HG02571 (cell line): ENCODE measurements around the gene EPHA10.
"Not testable (repeated sequence)": the region's sequence is repeated elsewhere in the genome, so short reads cannot be mapped to it uniquely, and the experiment has no call there.

Experiments
- ATAC-seq: cut with Tn5 transposase; IDR thresholded peaks from one replicate; pipeline ENCODE4 v1.9.1; 2021; ENCODE audit warnings: mild to moderate bottlenecking, moderate library complexity; ENCODE audit not compliant: unreplicated experiment

The EPHA10 gene

GRCh38 chr1:37776946-37777516 is 12.1 kb upstream of the EPHA10 start:
- ATAC-seq, result no peak

- ATAC-seq, result not testable (repeated sequence)
Observed at GRCh38 chr1:37771440-37771839, 6.5 kb upstream of the EPHA10 start.

- ATAC-seq, result no peak
Observed at GRCh38 chr1:37767488-37767887, 2.6 kb upstream of the EPHA10 start.

GRCh38 chr1:37765916-37766664 is 1.2 kb upstream of the EPHA10 start:
- ATAC-seq, result no peak

- ATAC-seq, result no peak
Observed at GRCh38 chr1:37764414-37764825, 500 bp downstream of the EPHA10 start.

- ATAC-seq, result no peak
Observed at GRCh38 chr1:37763791-37764413, 1.0 kb downstream of the EPHA10 start.

GRCh38 chr1:37762516-37762915 is 2.4 kb downstream of the EPHA10 start:
- ATAC-seq, result no peak

- no peak for ATAC-seq
Observed at GRCh38 chr1:37761416-37762095, 3.4 kb downstream of the EPHA10 start.

GRCh38 chr1:37759451-37759850 is 5.5 kb downstream of the EPHA10 start:
- no peak for ATAC-seq

- no peak for ATAC-seq
Observed at GRCh38 chr1:37755951-37756560, 8.9 kb downstream of the EPHA10 start.

- no peak for ATAC-seq
Observed at GRCh38 chr1:37755290-37755689, 9.6 kb downstream of the EPHA10 start.

- ATAC-seq, result no peak
Observed at GRCh38 chr1:37753473-37754321, 11.2 kb downstream of the EPHA10 start.

GRCh38 chr1:37752583-37753471 is 12.1 kb downstream of the EPHA10 start:
- no peak for ATAC-seq

GRCh38 chr1:37752213-37752582 is 12.7 kb downstream of the EPHA10 start:
- no peak for ATAC-seq

- ATAC-seq, result no peak
Observed at GRCh38 chr1:37748565-37748964, 16.4 kb downstream of the EPHA10 start.

GRCh38 chr1:37746806-37747205 is 18.1 kb downstream of the EPHA10 start:
- no peak for ATAC-seq

- no peak for ATAC-seq
Observed at GRCh38 chr1:37741662-37742061, 23.3 kb downstream of the EPHA10 start.

- no peak for ATAC-seq
Observed at GRCh38 chr1:37741130-37741529, 23.8 kb downstream of the EPHA10 start.

- ATAC-seq, result no peak
Observed at GRCh38 chr1:37739222-37739621, 25.7 kb downstream of the EPHA10 start.
